DND-41 (cell line): ENCODE measurements around the gene DCAF5.

Experiments
- CTCF ChIP-seq: IDR thresholded peaks from 2 replicates; pipeline ENCODE4 v1.5.1; 2012; ENCODE audit warnings: borderline replicate concordance, low read length, moderate library complexity, mild to moderate bottlenecking; ENCODE audit not compliant: poor library complexity, severe bottlenecking; ENCODE audit errors: extremely low read depth
- EZH2 ChIP-seq: IDR thresholded peaks from 3 replicates; pipeline ENCODE4 v1.6.1; 2012; ENCODE audit warnings: borderline replicate concordance, low read depth, mild to moderate bottlenecking, moderate library complexity, low read length, inconsistent platforms; ENCODE audit not compliant: severe bottlenecking

DNA sequence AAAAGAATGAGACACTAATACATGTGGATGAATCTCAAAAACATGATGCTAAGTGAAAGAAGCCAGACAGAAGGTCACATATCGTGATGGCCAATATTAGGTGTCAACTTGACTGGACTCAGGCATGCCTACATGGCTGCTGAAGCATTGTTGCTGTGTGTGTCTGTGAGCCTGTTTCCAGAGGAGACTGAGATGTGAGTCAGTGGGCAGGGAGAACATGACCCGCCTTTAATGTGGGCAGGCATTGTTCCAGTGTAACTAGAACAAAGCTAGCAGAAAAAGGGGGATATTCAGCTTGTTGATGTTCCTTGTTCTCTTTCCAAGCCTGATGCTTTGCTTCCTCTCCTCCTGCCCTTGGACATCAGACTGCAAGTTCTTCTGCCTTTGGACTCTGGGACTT is 47.6 kb downstream of the DCAF5 start:
- TF ChIP-seq CTCF (no peak), EZH2 (no peak)
